ENCODE measurements around the gene FAM83D.

- no peak for TF ChIP-seq NFIC (IDR thresholded peaks at IDR 0.05)
- no peak for TF ChIP-seq RAD21 (IDR thresholded peaks at IDR 0.05; ENCODE audit: low read depth)
- no peak for TF ChIP-seq TAF1 (IDR thresholded peaks at IDR 0.05; ENCODE audit: low read depth)
- no peak for TF ChIP-seq FOXM1 (IDR thresholded peaks at IDR 0.05; ENCODE audit: borderline replicate concordance, low read depth)
- no peak for TF ChIP-seq EP300 (IDR thresholded peaks at IDR 0.05; ENCODE audit: borderline replicate concordance)
- no peak for TF ChIP-seq CEBPB (IDR thresholded peaks at IDR 0.05)
- no peak for TF ChIP-seq REST (IDR thresholded peaks at IDR 0.05; ENCODE audit: low read depth)
- peak; percentile 71 for TF ChIP-seq EGR1 (IDR thresholded peaks at IDR 0.05)
- TF ChIP-seq ZBTB7A (IDR thresholded peaks at IDR 0.05; ENCODE audit: low read depth), result no peak
- no peak for TF ChIP-seq TCF12 (IDR thresholded peaks at IDR 0.05; ENCODE audit: low read depth)
Observed at GRCh38 chr20:38894091-38894847, 31.9 kb upstream of the FAM83D start.

Measured in Ishikawa (cell line).